Activated CD8-positive, alpha-beta T cell treated with anti-CD3 and anti-CD28 coated beads for 36 hours (primary cell): ENCODE data around the gene RPS27. TPM values are rescaled to one million over a fixed set of nuclear protein-coding genes. Genes with fewer than 3 reads are reported as not detected.

Experiments used
- ATAC-seq: fragments of 200-7000 bp; cut with Tn5 transposase; one replicate; pipeline ENCODE4 v1.10.0; 2021; ENCODE audit warnings: mild to moderate bottlenecking, moderate library complexity
- CTCF ChIA-PET: fragments of 350-600 bp; sonication (Branson Sonifier 250); formaldehyde crosslinking; loops from one replicate; lab custom pipeline; 2021; ENCODE audit warnings: antibody characterized with exemption; lab: Charles Lee
- POLR2A ChIA-PET: fragments of 350-600 bp; sonication (Branson Sonifier 250); formaldehyde crosslinking; loops from one replicate; lab custom pipeline; 2021; ENCODE audit warnings: antibody characterized with exemption; lab: Charles Lee
- DNase-seq: peaks from one replicate; pipeline ENCODE4 v3.0.0-alpha.2; 2020
- H3K27ac Mint-ChIP-seq: one replicate; pipeline ENCODE4 v1.8.0; 2021; ENCODE audit warnings: mild to moderate bottlenecking, mixed read lengths
- H3K27me3 Mint-ChIP-seq: one replicate; pipeline ENCODE4 v1.8.0; 2021; ENCODE audit warnings: mixed read lengths
- H3K36me3 Mint-ChIP-seq: one replicate; pipeline ENCODE4 v1.8.0; 2021; ENCODE audit warnings: low read depth, mixed read lengths
- H3K4me1 Mint-ChIP-seq: one replicate; pipeline ENCODE4 v1.8.0; 2021; ENCODE audit warnings: low read depth, mixed read lengths
- H3K4me3 Mint-ChIP-seq: one replicate; pipeline ENCODE4 v1.8.0; 2021; ENCODE audit warnings: mild to moderate bottlenecking, moderate library complexity, mixed read lengths
- H3K9me3 Mint-ChIP-seq: one replicate; pipeline ENCODE4 v1.8.0; 2021; ENCODE audit warnings: mixed read lengths
- intact Hi-C: fragments of 100-400 bp; cut with micrococcal nuclease; formaldehyde crosslinking; loops from one replicate; pipeline ENCODE4 v1.10.0; 2022
- total RNA-seq, 2 experiments: library from RNA; stranded (reverse); gene quantifications; one replicate each; pipeline ENCODE4 v1.2.3, GENCODE V29; 2021
- TF ChIP-seq, protein P1 (sequence below): fragments of 200-600 bp; IDR thresholded peaks from one replicate; pipeline ENCODE4 v1.8.0; 2022; ENCODE audit warnings: antibody characterized with exemption, mild to moderate bottlenecking

The RPS27 gene
- total RNA-seq, 2 experiments from 2014 or later: 1,638 to 1,644 TPM

DNA sequence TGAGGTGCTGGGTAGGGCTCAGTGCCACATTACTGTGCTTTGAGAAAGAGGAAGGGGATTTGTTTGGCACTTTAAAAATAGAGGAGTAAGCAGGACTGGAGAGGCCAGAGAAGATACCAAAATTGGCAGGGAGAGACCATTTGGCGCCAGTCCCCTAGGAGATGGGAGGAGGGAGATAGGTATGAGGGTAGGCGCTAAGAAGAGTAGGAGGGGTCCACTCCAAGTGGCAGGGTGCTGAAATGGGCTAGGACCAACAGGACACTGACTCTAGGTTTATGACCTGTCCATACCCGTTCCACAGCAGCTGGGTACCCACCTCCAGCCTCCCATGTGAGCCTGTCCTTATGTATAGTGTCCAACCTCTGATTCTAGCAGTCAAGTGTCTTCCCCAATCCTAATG, 31.1 kb upstream of the RPS27 start:
- peak overlapping the region; percentile 98 for H3K27ac Mint-ChIP-seq
- peaks cover 20% of the 10 kb centered on the region for H3K36me3 Mint-ChIP-seq
- intact Hi-C loops: no loop called here
- no peaks in the 10 kb centered on the region for H3K27me3 Mint-ChIP-seq
- ChIA-PET CTCF (interaction anchor here (1.5 kb wide), 1 partner anchor 13 kb away, joined by 11 read pairs; the partner anchor contains the start of gene DENND4B), POLR2A (interaction anchor here (0.9 to 7.3 kb wide), 6 partner anchors 8 to 130 kb away, joined by 3 to 62 read pairs (median 18); partner anchors contain the start of genes CREB3L4, DENND4B and JTB)
- no peak for DNase-seq
- TF ChIP-seq, protein P1, sequence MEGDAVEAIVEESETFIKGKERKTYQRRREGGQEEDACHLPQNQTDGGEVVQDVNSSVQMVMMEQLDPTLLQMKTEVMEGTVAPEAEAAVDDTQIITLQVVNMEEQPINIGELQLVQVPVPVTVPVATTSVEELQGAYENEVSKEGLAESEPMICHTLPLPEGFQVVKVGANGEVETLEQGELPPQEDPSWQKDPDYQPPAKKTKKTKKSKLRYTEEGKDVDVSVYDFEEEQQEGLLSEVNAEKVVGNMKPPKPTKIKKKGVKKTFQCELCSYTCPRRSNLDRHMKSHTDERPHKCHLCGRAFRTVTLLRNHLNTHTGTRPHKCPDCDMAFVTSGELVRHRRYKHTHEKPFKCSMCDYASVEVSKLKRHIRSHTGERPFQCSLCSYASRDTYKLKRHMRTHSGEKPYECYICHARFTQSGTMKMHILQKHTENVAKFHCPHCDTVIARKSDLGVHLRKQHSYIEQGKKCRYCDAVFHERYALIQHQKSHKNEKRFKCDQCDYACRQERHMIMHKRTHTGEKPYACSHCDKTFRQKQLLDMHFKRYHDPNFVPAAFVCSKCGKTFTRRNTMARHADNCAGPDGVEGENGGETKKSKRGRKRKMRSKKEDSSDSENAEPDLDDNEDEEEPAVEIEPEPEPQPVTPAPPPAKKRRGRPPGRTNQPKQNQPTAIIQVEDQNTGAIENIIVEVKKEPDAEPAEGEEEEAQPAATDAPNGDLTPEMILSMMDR: no peak
- H3K9me3 Mint-ChIP-seq: no peaks in the 10 kb centered on the region
- H3K4me1 Mint-ChIP-seq: peaks cover 53% of the 10 kb centered on the region
- no peak overlapping the region for H3K4me3 Mint-ChIP-seq
- ATAC-seq: no peak

DNA sequence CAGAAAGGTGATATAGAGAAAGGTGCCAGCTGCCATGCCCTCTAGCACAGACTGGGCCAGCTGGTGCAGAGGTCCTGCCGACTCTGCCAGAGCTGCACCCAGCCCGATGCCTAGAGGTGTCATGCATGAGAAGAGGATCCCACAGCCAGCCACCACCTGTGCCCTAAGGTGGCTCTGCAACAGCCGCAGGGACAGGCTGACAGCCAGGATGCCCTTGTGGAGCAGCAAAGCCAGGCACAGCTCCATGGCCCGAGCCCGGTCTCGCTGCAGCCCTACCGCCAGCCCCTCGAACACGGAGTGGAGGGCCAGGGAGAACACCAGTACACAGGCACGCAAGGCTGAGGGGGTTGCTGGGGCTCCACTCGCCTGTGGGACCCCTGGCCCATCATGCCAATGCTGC, 30.4 kb upstream of the RPS27 start:
- ATAC-seq (no peak), DNase-seq (no peak)
- Mint-ChIP-seq H3K4me3 (no peak overlapping the region), H3K9me3 (no peaks in the 10 kb centered on the region), H3K4me1 (peaks cover 45% of the 10 kb centered on the region), H3K36me3 (peaks cover 16% of the 10 kb centered on the region), H3K27ac (peak overlapping the region; percentile 54), H3K27me3 (no peaks in the 10 kb centered on the region)
- ChIA-PET CTCF (no interaction called here), POLR2A (interaction anchor here (5.6 kb wide), 1 partner anchor 17 kb away, joined by 34 read pairs; the partner anchor contains the start of gene JTB)
- intact Hi-C loops: no loop called here
- TF ChIP-seq, protein P1: no peak

DNA sequence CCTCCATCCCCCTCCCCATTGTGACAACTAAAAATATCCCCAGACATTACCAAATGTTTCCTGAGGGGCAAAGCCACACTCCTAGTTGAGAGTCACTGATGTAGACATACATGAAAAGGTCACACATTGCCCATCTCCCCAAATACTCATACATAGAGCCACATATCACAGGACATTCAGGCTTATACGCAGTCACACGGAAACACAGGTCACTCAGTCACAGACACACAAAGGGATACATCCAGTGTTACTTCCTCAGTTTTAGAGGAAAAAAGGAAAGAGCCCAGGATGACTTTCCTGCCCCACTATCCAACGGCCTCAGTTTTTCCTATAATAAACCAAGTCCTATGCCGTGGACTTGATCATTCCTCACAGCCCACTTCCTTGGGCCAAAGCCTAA, 29.1 kb upstream of the RPS27 start:
- no peak for ATAC-seq
- CTCF ChIA-PET: interaction anchor here (6.7 kb wide), 1 partner anchor 15 kb away, joined by 37 read pairs; the partner anchor contains the start of gene DENND4B
- intact Hi-C loops: no loop called here

DNA sequence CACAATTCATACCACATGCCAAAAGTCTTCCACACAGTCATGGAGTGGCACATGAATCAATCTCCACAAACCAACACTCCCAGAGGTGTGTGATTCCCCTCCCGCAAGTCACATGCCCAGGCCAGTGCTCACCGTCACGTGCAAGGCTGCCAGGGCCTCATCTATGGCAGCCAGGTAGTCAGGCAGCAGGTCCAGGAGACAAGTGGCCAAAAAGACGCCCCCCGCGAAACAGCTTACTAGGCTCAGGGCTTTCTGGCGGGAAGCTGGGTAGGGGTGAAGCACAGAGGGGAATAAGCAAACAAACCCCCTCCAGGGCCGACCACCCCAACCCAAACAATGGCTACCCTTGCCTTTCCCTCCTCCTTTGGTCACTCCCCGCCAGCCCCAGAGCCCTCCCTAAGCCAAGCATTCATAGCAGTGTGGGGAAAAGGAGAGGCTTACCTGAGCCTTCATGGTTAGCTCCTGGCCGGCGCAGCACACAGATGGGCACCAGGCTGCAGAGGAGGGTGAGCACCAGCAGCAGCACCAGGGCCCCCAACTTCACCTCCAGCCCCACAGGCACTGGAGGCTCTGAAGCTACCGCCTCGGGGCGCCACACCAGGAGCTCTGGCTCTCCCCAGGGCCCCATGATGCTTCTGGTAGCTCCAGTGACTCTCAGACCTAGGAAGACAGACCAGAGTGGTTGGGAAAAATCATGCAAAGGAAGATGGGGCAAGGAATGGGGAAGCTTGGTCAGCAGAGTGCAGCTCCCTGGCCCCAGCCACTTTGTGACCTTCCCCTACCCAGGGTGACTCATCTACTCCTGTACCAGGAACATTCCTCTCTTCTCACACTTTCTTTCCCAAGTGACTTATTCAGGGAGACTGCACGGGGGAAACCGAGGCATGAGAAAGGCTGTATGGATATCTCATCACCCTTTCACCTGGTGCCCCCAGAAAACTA, 28.2 kb upstream of the RPS27 start:
- H3K36me3 Mint-ChIP-seq: peaks cover 22% of the 10 kb centered on the region
- TF ChIP-seq, protein P1: no peak
- H3K4me3 Mint-ChIP-seq: peak overlapping the region; percentile 78
- DNase-seq: no peak
- H3K27ac Mint-ChIP-seq: peak overlapping the region; percentile 92
- H3K9me3 Mint-ChIP-seq: no peaks in the 10 kb centered on the region
- peaks cover 42% of the 10 kb centered on the region for H3K4me1 Mint-ChIP-seq
- H3K27me3 Mint-ChIP-seq: no peaks in the 10 kb centered on the region
- POLR2A ChIA-PET: interaction anchor here (0.8 to 7.4 kb wide), 9 partner anchors 9 to 40 kb away, joined by 3 to 138 read pairs (median 5); partner anchors contain the start of genes DENND4B, GATAD2B, JTB and RAB13
- intact Hi-C loops: no loop called here
- no peak for ATAC-seq
- CTCF ChIA-PET: interaction anchor here (1.4 to 6.7 kb wide), 3 partner anchors 15 to 24 kb away, joined by 3 to 37 read pairs (median 22); partner anchors contain the start of genes DENND4B, JTB and RAB13

More for the DNA sequence above, 29.1 kb upstream of the RPS27 start:
- peak overlapping the region; percentile 47 for H3K27ac Mint-ChIP-seq
- no peaks in the 10 kb centered on the region for H3K9me3 Mint-ChIP-seq
- no peaks in the 10 kb centered on the region for H3K27me3 Mint-ChIP-seq
- POLR2A ChIA-PET: interaction anchor here (0.6 to 1.2 kb wide), 2 partner anchors 16 to 163 kb away, joined by 3 to 4 read pairs; no protein-coding TSS in a partner anchor
- DNase-seq: no peak
- peak overlapping the region; percentile 78 for H3K4me3 Mint-ChIP-seq
- TF ChIP-seq, protein P1: no peak
- peaks cover 45% of the 10 kb centered on the region for H3K4me1 Mint-ChIP-seq
- peaks cover 20% of the 10 kb centered on the region for H3K36me3 Mint-ChIP-seq
